MM.1S (cell line): ENCODE measurements around the gene CNNM4.
A peak's percentile ranks its signal among the peaks of the same experiment; 100 is the strongest.

Source experiments
- DNase-seq: peaks from one replicate; pipeline ENCODE4 v3.0.0-alpha.2; 2015
- H2AFZ ChIP-seq: fragments of 300-600 bp; sonication (generic); 2 replicates; pipeline ENCODE4 v1.6.0; 2016; ENCODE audit warnings: antibody characterized with exemption, low read length
- H3F3A ChIP-seq: fragments of 300-600 bp; sonication (generic); 2 replicates; pipeline ENCODE4 v1.6.1; 2016; ENCODE audit warnings: mild to moderate bottlenecking, antibody characterized with exemption, low read length, moderate library complexity, mixed read lengths; ENCODE audit not compliant: insufficient read depth
- H3K27ac ChIP-seq: fragments of 300-600 bp; sonication (generic); 2 replicates; pipeline ENCODE4 v1.5.1; 2016; ENCODE audit warnings: mild to moderate bottlenecking, low read length
- H3K27me3 ChIP-seq: fragments of 300-600 bp; sonication (generic); replicated peaks from 2 replicates; pipeline ENCODE4 v1.6.0; 2016; ENCODE audit warnings: low read length; ENCODE audit not compliant: insufficient read depth
- H3K36me3 ChIP-seq: fragments of 300-600 bp; sonication (generic); replicated peaks from 2 replicates; pipeline ENCODE4 v1.6.1; 2016; ENCODE audit warnings: mild to moderate bottlenecking, low read length, mixed read lengths; ENCODE audit not compliant: insufficient read depth
- H3K4me1 ChIP-seq: fragments of 300-600 bp; sonication (generic); 2 replicates; pipeline ENCODE4 v1.6.1; 2016; ENCODE audit warnings: low read length, mixed read lengths
- H3K4me2 ChIP-seq: fragments of 300-600 bp; sonication (generic); 2 replicates; pipeline ENCODE4 v1.6.0; 2016; ENCODE audit warnings: low read depth, low read length
- H3K4me3 ChIP-seq: fragments of 300-600 bp; sonication (generic); 2 replicates; pipeline ENCODE4 v1.5.1; 2016; ENCODE audit warnings: low read length, mixed read lengths
- H3K79me2 ChIP-seq: fragments of 300-600 bp; sonication (generic); 2 replicates; pipeline ENCODE4 v1.6.1; 2016; ENCODE audit warnings: mixed run types, low read length, mixed read lengths
- H3K9ac ChIP-seq: fragments of 300-600 bp; sonication (generic); 2 replicates; pipeline ENCODE4 v1.6.1; 2016; ENCODE audit warnings: low read length, mixed read lengths
- H3K9me2 ChIP-seq: fragments of 300-600 bp; sonication (generic); replicated peaks from 2 replicates; pipeline ENCODE4 v1.6.1; 2016; ENCODE audit warnings: mild to moderate bottlenecking, low read length, mixed read lengths; ENCODE audit not compliant: insufficient read depth
- H3K9me3 ChIP-seq: fragments of 300-600 bp; sonication (generic); replicated peaks from 2 replicates; pipeline ENCODE4 v1.6.1; 2016; ENCODE audit warnings: mild to moderate bottlenecking, low read length, mixed read lengths; ENCODE audit not compliant: insufficient read depth
- H4K20me1 ChIP-seq: fragments of 300-600 bp; sonication (generic); 2 replicates; pipeline ENCODE4 v1.6.1; 2016; ENCODE audit warnings: mild to moderate bottlenecking, low read length, moderate library complexity, mixed read lengths; ENCODE audit not compliant: insufficient read depth
- CTCF ChIP-seq: fragments of 300-600 bp; sonication (generic); IDR thresholded peaks from 2 replicates; pipeline ENCODE4 v1.5.1; 2016; ENCODE audit warnings: antibody characterized with exemption, low read length, mixed read lengths
- EZH2 ChIP-seq: fragments of 300-600 bp; sonication (generic); optimal IDR thresholded peaks from 2 replicates; pipeline ENCODE3; 2017; ENCODE audit warnings: low read depth, mild to moderate bottlenecking, antibody characterized with exemption, low read length, mixed read lengths
- EZH2phosphoT487 ChIP-seq: fragments of 300-600 bp; sonication (generic); IDR thresholded peaks from 2 replicates; pipeline ENCODE4 v1.6.1; 2018; ENCODE audit warnings: antibody characterized with exemption, low read length

Gene CNNM4

DNA sequence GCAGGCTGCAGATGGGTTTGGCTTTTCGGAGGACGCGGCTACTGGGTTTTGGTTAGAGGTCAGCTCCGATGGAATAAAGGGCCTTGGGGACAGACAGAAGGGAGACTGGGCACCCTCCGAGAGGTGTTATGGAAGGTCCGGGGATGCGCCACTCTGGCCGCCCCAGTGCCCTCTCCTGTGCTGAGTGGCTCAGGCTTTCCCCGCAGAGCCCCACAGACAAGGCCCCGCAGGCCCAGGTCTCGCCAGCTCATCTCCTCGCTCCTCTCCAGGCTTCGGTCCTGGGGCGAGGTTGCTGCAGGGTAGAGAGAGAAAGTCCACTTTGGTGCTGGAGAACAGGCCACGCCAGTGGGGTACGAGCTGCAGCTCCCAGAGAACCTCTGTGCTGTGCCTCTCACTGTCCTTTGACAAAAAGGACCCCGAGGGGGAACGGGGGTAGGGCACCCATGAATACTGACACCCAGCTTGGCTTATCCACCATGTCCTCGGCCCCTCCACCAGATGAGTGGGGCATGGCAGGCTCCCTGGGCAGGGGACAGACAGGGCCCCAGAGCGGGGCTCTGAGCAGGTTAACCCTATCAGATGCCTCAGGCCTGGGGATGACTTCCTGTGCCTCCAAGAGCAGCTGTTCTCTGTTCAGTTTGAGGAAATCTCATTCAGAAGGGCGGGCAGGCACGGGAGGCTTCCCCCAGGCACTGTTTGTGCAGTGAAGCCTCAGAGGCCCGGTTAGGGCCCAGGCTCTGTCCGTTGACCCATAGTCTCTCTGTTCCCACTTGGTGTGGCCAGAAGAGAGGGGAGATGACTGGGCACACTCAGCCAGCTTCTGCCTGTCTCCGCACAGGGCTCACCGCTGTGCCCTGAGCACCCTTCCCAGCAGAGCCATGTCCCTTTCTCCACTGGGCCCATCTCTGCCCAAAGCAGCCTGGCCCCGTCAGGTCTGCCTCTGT, 39.6 kb downstream of the CNNM4 start:
- no peaks in the 10 kb centered on the region for H3K4me1 ChIP-seq
- no peak overlapping the region for H3K4me3 ChIP-seq
- H3K9me3 ChIP-seq = no peaks in the 10 kb centered on the region
- no peaks in the 10 kb centered on the region for H3K79me2 ChIP-seq
- no peak overlapping the region for H3K4me2 ChIP-seq
- no peaks in the 10 kb centered on the region for H3K36me3 ChIP-seq
- no peak overlapping the region for H2AFZ ChIP-seq
- no peak for TF ChIP-seq EZH2phosphoT487
- no peak for TF ChIP-seq CTCF
- TF ChIP-seq EZH2 = no peak
- no peaks in the 10 kb centered on the region for H3K27me3 ChIP-seq
- H3K9ac ChIP-seq = no peak overlapping the region
- no peak overlapping the region for H3K27ac ChIP-seq
- no peaks in the 10 kb centered on the region for H3F3A ChIP-seq
- no peak for DNase-seq
- H4K20me1 ChIP-seq = no peaks in the 10 kb centered on the region
- H3K9me2 ChIP-seq = no peaks in the 10 kb centered on the region

DNA sequence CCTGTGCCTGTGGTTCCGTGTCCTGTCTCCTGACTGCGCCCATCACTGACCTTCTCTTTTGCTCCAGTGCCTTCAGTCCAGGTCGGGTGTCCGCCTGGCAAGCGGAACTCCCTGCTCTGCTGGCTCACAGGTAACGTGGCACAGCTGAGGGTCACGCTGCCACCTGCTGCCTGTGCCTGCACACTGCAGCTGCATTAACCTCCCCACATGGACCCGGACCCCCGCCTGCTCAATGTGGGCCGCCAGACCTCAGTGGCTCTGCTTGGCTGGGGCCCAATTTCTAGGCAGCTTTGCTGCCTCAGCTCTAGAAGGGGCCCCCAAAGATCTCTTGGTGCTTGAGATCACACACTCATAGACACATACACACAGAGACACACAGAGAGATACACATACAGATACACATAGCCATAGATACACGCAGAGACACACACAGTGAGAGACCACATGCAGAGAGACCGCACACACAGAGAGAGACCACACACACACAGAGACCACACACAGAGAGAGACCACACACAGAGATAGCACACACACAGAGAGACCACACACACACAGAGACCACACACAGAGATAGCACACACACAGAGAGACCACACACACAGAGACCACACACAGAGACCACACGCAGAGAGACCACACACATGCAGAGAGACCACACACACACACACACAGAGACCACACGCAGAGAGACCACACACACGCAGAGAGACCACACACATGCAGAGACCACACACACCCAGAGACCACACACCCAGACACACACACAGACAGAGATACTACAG, 40.5 kb downstream of the CNNM4 start:
- H3F3A ChIP-seq = no peaks in the 10 kb centered on the region
- no peaks in the 10 kb centered on the region for H3K27me3 ChIP-seq
- no peak for DNase-seq
- no peak overlapping the region for H3K4me3 ChIP-seq
- no peak overlapping the region for H3K4me2 ChIP-seq
- no peaks in the 10 kb centered on the region for H3K79me2 ChIP-seq
- no peak overlapping the region for H3K9ac ChIP-seq
- no peaks in the 10 kb centered on the region for H3K36me3 ChIP-seq
- no peaks in the 10 kb centered on the region for H3K9me2 ChIP-seq
- H3K27ac ChIP-seq = no peak overlapping the region
- H3K4me1 ChIP-seq = no peaks in the 10 kb centered on the region
- no peaks in the 10 kb centered on the region for H3K9me3 ChIP-seq
- TF ChIP-seq CTCF = peak; percentile 77
- no peak for TF ChIP-seq EZH2
- no peaks in the 10 kb centered on the region for H4K20me1 ChIP-seq
- no peak overlapping the region for H2AFZ ChIP-seq

DNA sequence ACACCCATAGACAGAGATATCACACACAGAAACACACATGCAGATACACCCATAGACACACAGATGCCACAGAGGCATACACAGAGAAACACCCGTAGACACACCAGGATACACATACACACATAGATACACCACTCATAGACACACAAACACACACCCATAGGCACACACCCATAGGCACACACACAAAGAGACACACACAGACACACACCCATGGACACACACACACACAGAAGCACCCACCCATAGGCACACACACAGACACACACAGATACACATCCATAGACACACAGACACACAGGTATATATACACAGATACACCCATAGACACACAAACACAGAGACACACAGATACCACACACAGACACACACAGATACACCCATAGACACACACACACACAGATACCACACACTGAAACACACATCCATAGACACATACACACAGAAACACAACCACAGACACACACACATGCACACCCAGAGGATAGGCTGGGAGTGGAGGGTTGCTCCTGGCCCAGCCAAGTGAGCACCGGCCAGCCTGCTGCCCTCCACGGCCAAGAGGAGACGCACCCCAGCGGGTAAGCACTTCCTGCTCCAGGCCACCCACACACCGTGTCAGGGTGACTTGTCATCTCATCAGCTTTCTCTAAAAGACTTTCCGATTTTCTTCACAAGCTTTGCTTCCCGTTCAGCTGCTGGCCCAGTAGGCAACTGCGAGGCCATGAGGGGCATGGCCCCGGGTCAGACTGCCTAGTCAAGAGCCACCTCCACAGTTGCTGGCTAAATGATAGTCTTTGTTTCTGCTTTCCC, 41.3 kb downstream of the CNNM4 start:
- Histone ChIP-seq H3K36me3 (no peaks in the 10 kb centered on the region), H4K20me1 (no peaks in the 10 kb centered on the region), H3K79me2 (no peaks in the 10 kb centered on the region), H2AFZ (no peak overlapping the region), H3K4me3 (no peak overlapping the region), H3K4me2 (no peak overlapping the region), H3K9ac (no peak overlapping the region), H3K9me2 (no peaks in the 10 kb centered on the region), H3K9me3 (no peaks in the 10 kb centered on the region), H3K27me3 (no peaks in the 10 kb centered on the region), H3K27ac (no peak overlapping the region), H3F3A (no peaks in the 10 kb centered on the region), H3K4me1 (no peaks in the 10 kb centered on the region)
- TF ChIP-seq EZH2 = no peak
- no peak for TF ChIP-seq CTCF
- no peak for TF ChIP-seq EZH2phosphoT487
- DNase-seq = no peak
